Endodermal cell (in vitro differentiated cells): Measurements from ENCODE around the gene KRT75. TPM values are rescaled to one million over a fixed set of nuclear protein-coding genes. Genes with fewer than 3 reads are reported as not detected.

ENCODE experiments used
- DNase-seq: peaks from one replicate; pipeline ENCODE4 v3.0.0-alpha.2; 2017
- H3K27ac ChIP-seq: 2 replicates; pipeline ENCODE4 v1.5.1; 2013; ENCODE audit warnings: mild to moderate bottlenecking, low read depth, low read length, moderate library complexity
- H3K27me3 ChIP-seq: 2 replicates; pipeline ENCODE4 v1.6.1; 2013; ENCODE audit warnings: mild to moderate bottlenecking, low read length, moderate library complexity; ENCODE audit not compliant: insufficient read depth, control insufficient read depth, poor library complexity, severe bottlenecking
- H3K36me3 ChIP-seq: 2 replicates; pipeline ENCODE4 v1.7.0; 2013; ENCODE audit warnings: mild to moderate bottlenecking, low read length, moderate library complexity; ENCODE audit not compliant: control insufficient read depth, insufficient read depth
- H3K4me1 ChIP-seq: one replicate; pipeline ENCODE4 v1.7.0; 2013; ENCODE audit warnings: low read length; ENCODE audit not compliant: control insufficient read depth, insufficient read depth
- H3K4me3 ChIP-seq: 2 replicates; pipeline ENCODE4 v1.5.1; 2013; ENCODE audit warnings: mild to moderate bottlenecking, low read length, moderate library complexity
- H3K9ac ChIP-seq: 2 replicates; pipeline ENCODE4 v1.6.1; 2013; ENCODE audit warnings: mild to moderate bottlenecking, low read length, moderate library complexity; ENCODE audit not compliant: poor library complexity, severe bottlenecking; ENCODE audit errors: extremely low read depth
- H3K9me3 ChIP-seq: 2 replicates; pipeline ENCODE4 v1.6.1; 2013; ENCODE audit warnings: mild to moderate bottlenecking, low read length, moderate library complexity; ENCODE audit not compliant: control insufficient read depth
- H3K27ac Mint-ChIP-seq: 2 replicates; pipeline ENCODE4 v1.8.0; 2020; ENCODE audit warnings: mixed read lengths
- H3K27me3 Mint-ChIP-seq: 2 replicates; pipeline ENCODE4 v1.8.0; 2021; ENCODE audit warnings: mild to moderate bottlenecking, mixed read lengths; ENCODE audit not compliant: insufficient read depth
- H3K36me3 Mint-ChIP-seq: 2 replicates; pipeline ENCODE4 v1.8.0; 2020; ENCODE audit warnings: low read depth, mixed read lengths
- H3K4me1 Mint-ChIP-seq: 2 replicates; pipeline ENCODE4 v1.8.0; 2020; ENCODE audit warnings: mixed read lengths
- H3K4me3 Mint-ChIP-seq: 2 replicates; pipeline ENCODE4 v1.8.0; 2020; ENCODE audit warnings: mild to moderate bottlenecking, moderate library complexity, mixed read lengths
- H3K9me3 Mint-ChIP-seq: 2 replicates; pipeline ENCODE4 v1.8.0; 2020; ENCODE audit warnings: mild to moderate bottlenecking, mixed read lengths
- CTCF ChIP-seq: fragments of 200-600 bp; sonication (generic); conservative IDR thresholded peaks from 2 replicates; pipeline ENCODE4 v1.5.0; 2021; ENCODE audit warnings: antibody characterized with exemption, mild to moderate bottlenecking
- WGBS, 2 experiments: methylation state at CpG; one replicate each; pipeline versions ENCODE4 v1.1.5 to v1.1.7; 2013; ENCODE audit warnings: missing lambda C conversion rate in 2 of 2, mixed read lengths in 1 of 2; ENCODE audit not compliant: insufficient coverage in 1 of 2, insufficient read length in 1 of 2; 5-methylcytosine and 5-hydroxymethylcytosine counted together
- total RNA-seq, 2 donors: library from RNA; stranded (reverse); fragmentation: NEBNext Ultra II Directional in 1 of 2; extraction: Animal tissue kit (Norgen Biotek cat#: 25700) in 1 of 2; gene quantifications; 2 replicates in 1 of 2; 3 replicates in 1 of 2; pipeline ENCODE4 v1.2.1, GENCODE V29; 2021

KRT75 gene
- total RNA-seq, 2 donors from 2014 or later = not detected

- peaks cover 11% of the 10 kb centered on the region for H3K9me3 Mint-ChIP-seq
- Histone ChIP-seq H3K27me3 (no peaks in the 10 kb centered on the region), H3K4me3 (no peak within 1 kb of the TSS), H3K36me3 (no peaks in the 10 kb centered on the region), H3K4me1 (no peaks in the 10 kb centered on the region), H3K27ac (no peak within 1 kb of the TSS), H3K9me3 (no peaks in the 10 kb centered on the region), H3K9ac (no peak within 1 kb of the TSS)
- H3K4me3 Mint-ChIP-seq = no peak within 1 kb of the TSS
- no peak for DNase-seq
- WGBS, 2 experiments = 93 to 98% methylated on average over 9 to 14 of the region's 14 CpGs
- peaks cover 19% of the 10 kb centered on the region for H3K27me3 Mint-ChIP-seq
- no peak for TF ChIP-seq CTCF
- H3K4me1 Mint-ChIP-seq = peaks cover 10% of the 10 kb centered on the region
- no peak within 1 kb of the TSS for H3K27ac Mint-ChIP-seq
- H3K36me3 Mint-ChIP-seq = no peaks in the 10 kb centered on the region
Observed at GRCh38 chr12:52405922-52406385, 28.2 kb downstream of the KRT75 start, which contains the start of gene KRT82. Gene KRT82, minus strand, starts transcription at chr12:52406335. Its CDS starts 58 bp downstream, at chr12:52406277.

- Mint-ChIP-seq H3K9me3 (peaks cover 11% of the 10 kb centered on the region), H3K27me3 (peaks cover 19% of the 10 kb centered on the region), H3K4me3 (no peak overlapping the region), H3K36me3 (no peaks in the 10 kb centered on the region), H3K27ac (no peak overlapping the region), H3K4me1 (peaks cover 8% of the 10 kb centered on the region)
- Histone ChIP-seq H3K4me1 (no peaks in the 10 kb centered on the region), H3K27me3 (no peaks in the 10 kb centered on the region), H3K27ac (no peak overlapping the region), H3K9ac (no peak overlapping the region), H3K4me3 (no peak overlapping the region), H3K36me3 (no peaks in the 10 kb centered on the region), H3K9me3 (no peaks in the 10 kb centered on the region)
- WGBS, 2 experiments = 88 to 100% methylated on average over 1 to 3 of the region's 3 CpGs
- TF ChIP-seq CTCF = no peak
- no peak for DNase-seq
Observed at GRCh38 chr12:52404951-52405350, 29.2 kb downstream of the KRT75 start.

- H3K27ac ChIP-seq = no peak overlapping the region
- no peaks in the 10 kb centered on the region for H3K9me3 ChIP-seq
- peaks cover 17% of the 10 kb centered on the region for H3K27me3 Mint-ChIP-seq
- H3K9ac ChIP-seq = no peak overlapping the region
- no peaks in the 10 kb centered on the region for H3K4me1 ChIP-seq
- no peak overlapping the region for H3K4me3 Mint-ChIP-seq
- H3K27ac Mint-ChIP-seq = no peak overlapping the region
- H3K36me3 Mint-ChIP-seq = no peaks in the 10 kb centered on the region
- no peak for DNase-seq
- no peak for TF ChIP-seq CTCF
- no peaks in the 10 kb centered on the region for H3K27me3 ChIP-seq
- H3K9me3 Mint-ChIP-seq = peaks cover 9% of the 10 kb centered on the region
- H3K36me3 ChIP-seq = no peaks in the 10 kb centered on the region
- peaks cover 12% of the 10 kb centered on the region for H3K4me1 Mint-ChIP-seq
- WGBS, 2 experiments = 94 to 95% methylated on average over 9 of the region's 9 CpGs
- H3K4me3 ChIP-seq = no peak overlapping the region
Observed at GRCh38 chr12:52403561-52403960, 30.6 kb downstream of the KRT75 start.
